Activated CD4-positive, CD25-positive, alpha-beta regulatory T cell treated with anti-CD3 and anti-CD28 coated beads, Interleukin-2, amount 50 U/mL, for 16 hours (primary cell): Measurements from ENCODE around the gene TGM1.

Experiments used
- DNase-seq: peaks from one replicate; pipeline ENCODE4 v3.0.0-alpha.2; 2020; ENCODE audit warnings: low read depth, low spot score

TGM1 gene

GRCh38 chr14:24292118-24292807, 29.3 kb upstream of the TGM1 start:
- DNase-seq, result no peak

DNA sequence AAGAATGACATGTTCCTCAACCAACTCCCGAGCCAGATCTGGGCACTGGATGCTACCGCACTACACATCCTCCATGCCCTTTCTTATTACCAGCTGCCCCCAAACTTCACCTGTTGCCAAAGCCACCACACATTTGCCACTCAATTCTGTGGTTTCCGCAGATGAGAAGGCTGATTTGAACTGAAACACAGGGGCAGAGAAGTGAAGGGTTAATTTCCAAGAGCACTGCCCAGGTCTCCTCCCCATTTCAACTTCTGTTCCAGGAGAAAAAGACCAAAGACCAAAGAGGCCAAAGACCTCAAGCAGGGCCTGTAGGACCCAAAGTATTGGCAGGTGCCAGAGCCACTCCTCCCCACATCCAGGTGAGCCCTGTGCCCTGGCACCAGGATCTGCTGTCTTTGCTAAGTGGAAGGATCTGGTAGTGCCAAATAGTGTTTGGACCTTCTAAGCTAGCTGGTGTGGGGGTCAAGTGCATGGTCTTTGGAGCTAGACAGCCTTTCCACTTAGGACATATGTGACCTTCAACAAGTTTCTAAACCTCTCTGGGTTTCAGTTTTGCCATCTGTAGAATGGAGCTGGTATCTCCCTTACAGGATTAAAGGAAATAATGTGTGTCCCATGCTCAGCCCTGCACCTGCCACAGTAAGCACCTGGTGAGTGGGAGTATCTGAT, 28.6 kb upstream of the TGM1 start:
- DNase-seq, result no peak

DNA sequence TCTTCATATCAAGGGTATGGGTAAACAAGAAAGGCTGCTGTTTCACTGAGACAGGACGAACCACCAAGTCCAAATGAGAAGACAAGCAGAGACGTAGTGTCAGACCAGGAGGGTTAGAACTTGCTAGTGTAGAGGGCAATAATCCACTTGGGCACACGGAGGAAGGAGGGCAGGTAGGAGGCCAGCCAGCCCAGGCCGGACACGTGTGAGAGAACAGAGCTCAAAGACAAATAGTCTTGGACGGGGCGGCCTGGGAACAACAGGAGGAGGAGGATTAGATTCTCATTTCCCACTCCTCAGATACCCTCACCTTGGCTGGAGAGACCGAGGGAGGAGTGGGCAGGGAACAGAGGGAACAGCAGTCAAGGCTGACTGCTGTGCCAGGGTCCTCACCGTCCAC, 27.8 kb upstream of the TGM1 start:
- no peak for DNase-seq

GRCh38 chr14:24289649-24290280, 26.8 kb upstream of the TGM1 start:
- no peak for DNase-seq

GRCh38 chr14:24286996-24287395, 24.0 kb upstream of the TGM1 start:
- no peak for DNase-seq

DNA sequence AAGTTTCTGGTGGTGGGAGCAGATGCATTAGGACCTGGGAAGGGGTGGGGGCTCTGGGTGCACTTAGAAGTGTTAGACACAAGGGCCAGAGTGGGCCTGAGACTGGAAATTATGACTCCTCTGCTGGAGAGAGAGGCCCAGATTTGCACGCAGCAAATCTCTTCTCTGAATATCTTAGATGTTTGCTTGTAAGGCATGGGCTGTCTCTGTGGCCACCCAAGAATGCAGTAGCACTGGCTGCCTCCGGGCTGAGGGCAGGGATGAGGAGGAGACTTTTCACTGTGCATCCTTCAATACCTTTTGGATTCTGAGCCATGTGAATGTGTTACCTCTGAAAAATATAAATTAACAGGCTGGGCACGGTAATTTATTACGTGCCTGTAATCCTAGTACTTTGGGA, 22.4 kb upstream of the TGM1 start:
- DNase-seq, result no peak

DNA sequence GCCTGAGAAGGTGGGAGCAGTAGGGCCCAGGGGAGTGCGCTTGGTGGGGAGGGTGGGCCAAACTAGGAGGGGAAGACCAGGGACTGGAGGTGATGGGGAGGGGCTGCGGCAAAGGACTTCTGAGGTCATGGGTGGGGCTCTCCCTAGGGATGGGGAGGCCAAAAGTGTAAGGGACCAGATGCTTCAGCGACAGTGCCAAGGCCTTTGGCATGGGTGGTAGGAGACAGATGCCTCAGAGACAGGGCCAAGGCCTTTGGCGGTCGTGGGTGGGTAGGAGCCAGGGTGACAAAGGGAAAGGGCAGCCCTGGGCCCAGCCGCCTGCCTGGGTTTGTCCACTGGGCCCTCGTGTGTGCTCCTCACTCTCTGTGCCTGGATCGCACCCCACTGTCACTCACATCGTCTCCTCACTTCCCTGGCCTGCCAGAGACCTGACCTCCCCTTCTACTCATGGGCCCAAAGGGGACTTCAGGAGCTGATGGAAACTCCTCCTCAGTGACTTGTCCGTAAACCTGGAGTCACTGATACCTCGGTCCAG, 21.6 kb upstream of the TGM1 start:
- DNase-seq, result no peak

- no peak for DNase-seq
These were observed 21.0 kb upstream of the TGM1 start for GRCh38 chr14:24283796-24284460.

- DNase-seq, result no peak
These were observed 19.8 kb upstream of the TGM1 start for GRCh38 chr14:24282736-24283135.

GRCh38 chr14:24281636-24282035, 18.7 kb upstream of the TGM1 start:
- DNase-seq, result no peak

DNA sequence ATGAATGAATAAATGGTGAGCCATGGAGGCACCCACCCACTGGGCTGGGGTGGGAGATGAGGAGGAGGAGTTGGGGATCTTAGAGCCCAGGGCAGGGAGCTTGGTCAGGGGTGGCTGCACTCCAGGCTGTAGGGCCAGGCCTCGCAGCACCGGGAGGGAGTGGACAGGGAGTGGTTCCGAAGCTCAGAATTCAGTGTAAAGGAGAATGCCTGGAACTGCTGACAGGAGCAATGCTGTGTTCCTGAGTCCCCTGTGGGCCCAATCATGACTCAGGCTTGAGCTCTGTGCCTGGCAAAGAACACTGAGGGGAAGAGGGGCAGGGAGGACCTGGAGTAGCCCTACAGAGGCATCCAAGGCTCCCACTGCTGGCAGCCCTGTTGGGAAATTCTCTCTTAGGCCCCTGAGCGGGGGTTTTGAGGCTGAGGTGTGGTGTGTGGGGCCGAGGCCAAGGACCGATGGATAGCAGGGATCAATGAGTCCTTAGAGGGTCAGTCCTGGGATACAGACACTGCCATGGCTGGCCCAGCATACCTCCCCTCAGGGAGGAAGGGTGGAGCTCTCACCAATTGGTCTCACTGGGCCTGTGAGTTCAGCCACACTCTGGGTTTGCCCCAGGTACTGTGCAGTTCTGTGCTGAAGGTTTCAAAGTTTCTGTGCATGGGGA, 18.0 kb upstream of the TGM1 start:
- DNase-seq, result no peak

DNA sequence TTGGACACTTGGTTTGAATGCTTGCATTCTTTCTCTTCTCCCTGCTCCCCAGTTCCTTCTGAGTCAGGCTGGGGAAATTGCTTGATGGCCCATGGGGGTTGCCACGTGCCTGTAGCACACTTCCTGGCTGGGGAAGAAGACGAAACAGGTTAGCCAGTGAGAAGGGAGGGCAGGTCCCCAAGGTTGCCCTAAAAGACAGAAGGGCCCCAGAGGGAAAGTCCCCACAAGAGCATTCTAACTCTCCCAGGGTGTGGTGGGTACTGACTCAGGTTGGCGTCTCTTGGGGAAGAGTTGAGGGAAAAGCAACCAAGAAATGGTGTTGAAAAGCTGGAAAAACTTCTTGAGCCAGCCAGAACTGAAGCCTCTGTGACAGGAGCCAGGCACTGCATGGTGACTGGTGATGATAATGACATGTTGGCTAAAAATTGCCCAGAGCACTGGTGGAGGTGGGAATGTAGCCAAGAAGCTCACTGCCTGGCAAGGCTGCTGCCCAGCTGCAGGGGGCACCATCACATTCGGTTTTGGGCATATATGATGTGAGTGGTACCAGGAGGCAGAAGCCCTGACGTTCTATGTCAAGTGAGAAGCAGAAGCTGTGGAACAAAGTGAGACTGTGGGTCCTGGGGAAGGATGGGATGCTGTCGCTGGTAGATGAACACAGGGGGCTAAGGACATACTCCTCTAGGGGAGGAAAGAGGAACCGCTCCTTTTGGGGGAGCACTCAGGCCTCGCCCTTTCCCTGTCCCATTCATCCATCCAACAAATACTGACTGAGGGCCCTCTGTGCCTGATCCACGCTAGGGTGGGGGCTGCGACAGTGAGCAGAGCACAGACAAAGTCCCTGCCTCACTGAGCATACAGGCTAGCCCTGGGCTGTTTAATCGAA, 16.6 kb upstream of the TGM1 start:
- no peak for DNase-seq

- no peak for DNase-seq
These were observed 15.4 kb upstream of the TGM1 start for GRCh38 chr14:24278424-24278823.

- DNase-seq, result no peak
These were observed 14.8 kb upstream of the TGM1 start for GRCh38 chr14:24277606-24278321.

DNA sequence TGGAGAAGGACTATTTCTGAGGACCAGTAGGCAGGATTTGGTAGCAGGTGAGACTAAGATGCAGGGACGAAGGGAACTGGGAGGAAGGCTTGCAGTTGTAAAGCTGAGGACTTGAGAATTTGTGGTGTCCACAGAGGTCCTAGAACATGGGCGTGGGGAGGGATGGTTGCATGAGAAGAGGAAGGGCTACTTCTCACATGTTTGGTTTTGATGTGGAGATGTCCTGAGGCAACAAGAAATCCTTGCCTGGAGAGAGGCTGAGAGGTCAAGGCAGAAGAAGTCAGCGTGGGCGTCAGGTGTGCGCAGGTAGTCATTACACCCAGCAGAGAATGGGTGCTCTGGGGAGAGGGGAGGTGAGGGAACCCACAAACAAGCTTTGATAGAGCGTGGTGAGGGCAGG, 14.1 kb upstream of the TGM1 start:
- DNase-seq, result no peak

DNA sequence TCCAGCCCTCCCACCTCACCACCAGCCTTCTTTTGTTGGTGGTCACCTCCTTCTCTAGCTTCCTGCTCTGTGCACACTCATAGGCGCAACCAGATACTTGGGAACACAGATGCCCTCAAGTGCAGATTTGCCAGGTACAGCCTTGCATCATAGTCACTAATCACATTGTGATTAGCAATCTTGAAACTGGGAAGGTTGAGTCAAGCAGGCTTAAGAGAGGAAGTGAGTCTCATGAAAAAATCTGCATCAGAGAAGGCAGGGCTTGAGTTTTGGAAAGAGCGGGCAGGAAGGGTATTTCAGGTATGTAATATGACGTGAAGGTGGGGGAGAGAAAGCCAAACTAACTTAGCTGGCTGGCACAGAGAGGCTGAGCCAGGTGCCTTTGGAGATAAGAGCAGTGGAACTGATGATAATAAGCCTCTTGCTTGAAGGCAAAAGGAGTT, 11.1 kb upstream of the TGM1 start:
- DNase-seq, result no peak

- DNase-seq, result no peak
These were observed 10.5 kb upstream of the TGM1 start for GRCh38 chr14:24273422-24273998.

DNA sequence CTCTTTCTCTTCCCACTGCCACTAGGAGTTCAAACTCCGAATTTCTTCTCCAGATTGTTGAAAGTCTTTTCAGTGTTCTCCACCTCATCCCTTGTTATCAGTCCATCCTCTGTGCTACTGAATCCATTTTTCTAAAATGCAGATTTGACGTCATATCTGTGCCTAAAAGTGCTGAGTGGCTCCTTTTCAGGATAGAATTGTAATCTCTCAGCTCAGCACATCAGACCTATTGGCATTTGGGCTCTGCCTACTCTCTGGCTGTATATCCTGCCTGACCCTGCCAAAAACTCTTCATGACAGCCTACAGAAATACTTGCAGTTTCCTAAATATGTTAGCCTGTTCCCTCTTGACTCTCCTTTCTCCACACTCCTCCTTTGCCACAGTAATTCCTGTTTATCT, 9.5 kb upstream of the TGM1 start:
- DNase-seq, result no peak

DNA sequence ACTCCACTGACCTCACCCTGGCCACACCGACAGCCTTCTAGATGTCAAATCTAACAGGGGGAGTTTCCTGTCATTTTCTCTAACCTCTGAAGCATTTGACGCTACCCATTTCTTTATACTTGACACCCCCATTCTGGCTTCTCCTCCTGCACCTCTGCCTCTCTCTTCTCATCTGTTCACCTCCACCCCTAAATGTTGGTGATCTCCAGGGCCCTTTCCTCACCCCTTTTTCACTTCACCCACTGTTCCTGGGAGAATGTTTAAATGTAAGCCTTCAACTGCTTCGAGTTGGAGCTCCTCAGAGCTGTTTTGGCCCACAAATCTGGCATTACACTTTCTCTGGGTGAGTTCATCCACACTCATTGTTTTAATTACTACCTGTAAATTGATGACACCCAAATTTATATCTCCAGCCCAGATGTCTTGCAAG, 8.9 kb upstream of the TGM1 start:
- DNase-seq, result no peak
